WTC11 (cell line): ENCODE measurements around the gene BHLHE40. TPM values are rescaled to one million over a fixed set of nuclear protein-coding genes. Genes with fewer than 3 reads are reported as not detected.

ENCODE experiments used
- ATAC-seq: fragments of 200-7000 bp; cut with Tn5 transposase; 2 replicates; pipeline ENCODE4 v1.10.0; 2021; ENCODE audit warnings: mild to moderate bottlenecking, moderate library complexity
- CTCF ChIA-PET: fragments of 300-600 bp; sonication (Branson Sonifier 250); formaldehyde crosslinking; loops from one replicate; lab custom pipeline; 2021; ENCODE audit warnings: antibody characterized with exemption; lab: Charles Lee
- POLR2A ChIA-PET: fragments of 350-600 bp; sonication (Branson Sonifier 250); formaldehyde crosslinking; loops from one replicate; lab custom pipeline; 2021; ENCODE audit warnings: antibody characterized with exemption; lab: Charles Lee
- DNase-seq: peaks from one replicate; pipeline ENCODE4 v3.0.0; 2021; ENCODE audit warnings: low spot score
- H3K27ac Mint-ChIP-seq: 2 replicates; pipeline ENCODE4 v1.8.0; 2021; ENCODE audit warnings: mixed read lengths
- H3K27me3 Mint-ChIP-seq: 2 replicates; pipeline ENCODE4 v1.8.0; 2021; ENCODE audit warnings: low read depth, mild to moderate bottlenecking, moderate library complexity, mixed read lengths
- H3K36me3 Mint-ChIP-seq: 2 replicates; pipeline ENCODE4 v1.8.0; 2021; ENCODE audit warnings: mixed read lengths
- H3K4me1 Mint-ChIP-seq: 2 replicates; pipeline ENCODE4 v1.8.0; 2022; ENCODE audit warnings: mixed read lengths
- H3K4me3 Mint-ChIP-seq: 2 replicates; pipeline ENCODE4 v1.8.0; 2021; ENCODE audit warnings: mild to moderate bottlenecking, moderate library complexity, mixed read lengths
- H3K9me3 Mint-ChIP-seq: 2 replicates; pipeline ENCODE4 v1.8.0; 2021; ENCODE audit warnings: mixed read lengths
- ATF1 ChIP-seq: sonication (generic); formaldehyde crosslinking; IDR thresholded peaks from 2 replicates; pipeline ENCODE4 v1.8.1; 2023; ENCODE audit warnings: mild to moderate bottlenecking, moderate library complexity, missing genetic modification reagents
- ESRRA ChIP-seq: sonication (generic); formaldehyde crosslinking; IDR thresholded peaks from 2 replicates; pipeline ENCODE4 v1.8.1; 2022; ENCODE audit warnings: mild to moderate bottlenecking, missing genetic modification reagents, borderline replicate concordance
- HMGA2 ChIP-seq: fragments of 250-450 bp; sonication (Bioruptor Pico); IDR thresholded peaks from 2 replicates; pipeline ENCODE4 v1.4.0; 2021; ENCODE audit warnings: mild to moderate bottlenecking, moderate library complexity
- MXD4 ChIP-seq: fragments of 250-450 bp; sonication (Bioruptor Pico); IDR thresholded peaks from 2 replicates; pipeline ENCODE4 v1.8.0; 2021; ENCODE audit warnings: mild to moderate bottlenecking, moderate library complexity, borderline replicate concordance
- NFATC4 ChIP-seq: fragments of 250-450 bp; sonication (Bioruptor Pico); IDR thresholded peaks from 2 replicates; pipeline ENCODE4 v1.9.0; 2021; ENCODE audit warnings: mild to moderate bottlenecking
- NFYB ChIP-seq: sonication (generic); formaldehyde crosslinking; conservative IDR thresholded peaks from 2 replicates; pipeline ENCODE4 v1.8.0; 2022; ENCODE audit warnings: low read depth, missing genetic modification reagents
- RORB ChIP-seq: fragments of 250-450 bp; sonication (Bioruptor Pico); IDR thresholded peaks from 2 replicates; pipeline ENCODE4 v1.9.0; 2021; ENCODE audit warnings: mild to moderate bottlenecking
- SMAD4 ChIP-seq: sonication (generic); formaldehyde crosslinking; IDR thresholded peaks from 2 replicates; pipeline ENCODE4 v1.8.0; 2022; ENCODE audit warnings: mild to moderate bottlenecking, missing genetic modification reagents
- ZNF121 ChIP-seq: sonication (generic); formaldehyde crosslinking; IDR thresholded peaks from 2 replicates; pipeline ENCODE4 v1.8.0; 2023; ENCODE audit warnings: missing genetic modification reagents
- total RNA-seq: library from RNA; stranded (reverse); gene quantifications from 3 replicates; pipeline ENCODE4 v1.2.3, GENCODE V29; 2021
- TF ChIP-seq, protein P1 (sequence below): fragments of 250-450 bp; sonication (Bioruptor Pico); IDR thresholded peaks from 2 replicates; pipeline ENCODE4 v1.9.0; 2021; ENCODE audit warnings: mild to moderate bottlenecking, borderline replicate concordance
- TF ChIP-seq, protein P2 (sequence below): sonication (generic); formaldehyde crosslinking; IDR thresholded peaks from 2 replicates; pipeline ENCODE4 v1.8.0; 2022; ENCODE audit warnings: mild to moderate bottlenecking, missing genetic modification reagents
- TF ChIP-seq, protein P3 (sequence below): sonication (generic); formaldehyde crosslinking; IDR thresholded peaks from 2 replicates; pipeline ENCODE4 v1.8.0; 2022; ENCODE audit warnings: mild to moderate bottlenecking, missing genetic modification reagents
- TF ChIP-seq, protein P4 (sequence below): fragments of 250-450 bp; sonication (Bioruptor Pico); IDR thresholded peaks from 2 replicates; pipeline ENCODE4 v1.9.0; 2021; ENCODE audit warnings: mild to moderate bottlenecking
- TF ChIP-seq, protein P5 (sequence below): sonication (generic); formaldehyde crosslinking; conservative IDR thresholded peaks from 2 replicates; pipeline ENCODE4 v1.8.1; 2023; ENCODE audit warnings: mild to moderate bottlenecking, low read depth, missing genetic modification reagents, moderate library complexity
- TF ChIP-seq, protein P6 (sequence below): sonication (generic); formaldehyde crosslinking; IDR thresholded peaks from 2 replicates; pipeline ENCODE4 v1.8.1; 2022; ENCODE audit warnings: low read depth, mild to moderate bottlenecking, moderate library complexity, missing genetic modification reagents, borderline replicate concordance
- TF ChIP-seq, protein P7 (sequence below): sonication (generic); formaldehyde crosslinking; IDR thresholded peaks from 2 replicates; pipeline ENCODE4 v1.8.1; 2022; ENCODE audit warnings: mild to moderate bottlenecking, missing genetic modification reagents, moderate library complexity, borderline replicate concordance

Gene BHLHE40
- total RNA-seq, 1 experiment from 2014 or later, result 5.7 TPM

DNA sequence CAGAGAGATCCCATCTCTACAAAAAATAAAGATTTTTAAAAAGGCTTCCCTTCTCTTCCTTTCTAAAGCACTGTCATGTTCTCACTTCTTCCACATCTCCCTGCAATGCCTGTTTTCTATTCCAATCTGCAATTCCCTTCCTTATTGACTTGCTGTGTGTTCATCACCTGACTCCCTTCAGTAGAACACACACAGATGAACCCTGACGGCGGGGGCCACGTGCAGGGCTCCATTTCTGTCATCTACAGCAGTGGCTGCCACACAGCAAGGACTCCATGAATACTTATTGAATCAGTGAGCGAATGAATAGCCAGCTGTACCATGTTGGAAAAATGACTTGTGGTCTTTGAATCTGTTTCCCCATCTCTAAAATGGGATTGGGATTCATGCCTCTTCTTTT, 26.1 kb downstream of the BHLHE40 start (continued):
- TF ChIP-seq, protein P1, sequence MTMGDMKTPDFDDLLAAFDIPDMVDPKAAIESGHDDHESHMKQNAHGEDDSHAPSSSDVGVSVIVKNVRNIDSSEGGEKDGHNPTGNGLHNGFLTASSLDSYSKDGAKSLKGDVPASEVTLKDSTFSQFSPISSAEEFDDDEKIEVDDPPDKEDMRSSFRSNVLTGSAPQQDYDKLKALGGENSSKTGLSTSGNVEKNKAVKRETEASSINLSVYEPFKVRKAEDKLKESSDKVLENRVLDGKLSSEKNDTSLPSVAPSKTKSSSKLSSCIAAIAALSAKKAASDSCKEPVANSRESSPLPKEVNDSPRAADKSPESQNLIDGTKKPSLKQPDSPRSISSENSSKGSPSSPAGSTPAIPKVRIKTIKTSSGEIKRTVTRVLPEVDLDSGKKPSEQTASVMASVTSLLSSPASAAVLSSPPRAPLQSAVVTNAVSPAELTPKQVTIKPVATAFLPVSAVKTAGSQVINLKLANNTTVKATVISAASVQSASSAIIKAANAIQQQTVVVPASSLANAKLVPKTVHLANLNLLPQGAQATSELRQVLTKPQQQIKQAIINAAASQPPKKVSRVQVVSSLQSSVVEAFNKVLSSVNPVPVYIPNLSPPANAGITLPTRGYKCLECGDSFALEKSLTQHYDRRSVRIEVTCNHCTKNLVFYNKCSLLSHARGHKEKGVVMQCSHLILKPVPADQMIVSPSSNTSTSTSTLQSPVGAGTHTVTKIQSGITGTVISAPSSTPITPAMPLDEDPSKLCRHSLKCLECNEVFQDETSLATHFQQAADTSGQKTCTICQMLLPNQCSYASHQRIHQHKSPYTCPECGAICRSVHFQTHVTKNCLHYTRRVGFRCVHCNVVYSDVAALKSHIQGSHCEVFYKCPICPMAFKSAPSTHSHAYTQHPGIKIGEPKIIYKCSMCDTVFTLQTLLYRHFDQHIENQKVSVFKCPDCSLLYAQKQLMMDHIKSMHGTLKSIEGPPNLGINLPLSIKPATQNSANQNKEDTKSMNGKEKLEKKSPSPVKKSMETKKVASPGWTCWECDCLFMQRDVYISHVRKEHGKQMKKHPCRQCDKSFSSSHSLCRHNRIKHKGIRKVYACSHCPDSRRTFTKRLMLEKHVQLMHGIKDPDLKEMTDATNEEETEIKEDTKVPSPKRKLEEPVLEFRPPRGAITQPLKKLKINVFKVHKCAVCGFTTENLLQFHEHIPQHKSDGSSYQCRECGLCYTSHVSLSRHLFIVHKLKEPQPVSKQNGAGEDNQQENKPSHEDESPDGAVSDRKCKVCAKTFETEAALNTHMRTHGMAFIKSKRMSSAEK (CRISPR knock-in tag), result no peak
- TF ChIP-seq, protein P2, sequence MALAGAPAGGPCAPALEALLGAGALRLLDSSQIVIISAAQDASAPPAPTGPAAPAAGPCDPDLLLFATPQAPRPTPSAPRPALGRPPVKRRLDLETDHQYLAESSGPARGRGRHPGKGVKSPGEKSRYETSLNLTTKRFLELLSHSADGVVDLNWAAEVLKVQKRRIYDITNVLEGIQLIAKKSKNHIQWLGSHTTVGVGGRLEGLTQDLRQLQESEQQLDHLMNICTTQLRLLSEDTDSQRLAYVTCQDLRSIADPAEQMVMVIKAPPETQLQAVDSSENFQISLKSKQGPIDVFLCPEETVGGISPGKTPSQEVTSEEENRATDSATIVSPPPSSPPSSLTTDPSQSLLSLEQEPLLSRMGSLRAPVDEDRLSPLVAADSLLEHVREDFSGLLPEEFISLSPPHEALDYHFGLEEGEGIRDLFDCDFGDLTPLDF, result no peak
- no peak for TF ChIP-seq RORB (CRISPR knock-in tag)
- TF ChIP-seq, protein P3, sequence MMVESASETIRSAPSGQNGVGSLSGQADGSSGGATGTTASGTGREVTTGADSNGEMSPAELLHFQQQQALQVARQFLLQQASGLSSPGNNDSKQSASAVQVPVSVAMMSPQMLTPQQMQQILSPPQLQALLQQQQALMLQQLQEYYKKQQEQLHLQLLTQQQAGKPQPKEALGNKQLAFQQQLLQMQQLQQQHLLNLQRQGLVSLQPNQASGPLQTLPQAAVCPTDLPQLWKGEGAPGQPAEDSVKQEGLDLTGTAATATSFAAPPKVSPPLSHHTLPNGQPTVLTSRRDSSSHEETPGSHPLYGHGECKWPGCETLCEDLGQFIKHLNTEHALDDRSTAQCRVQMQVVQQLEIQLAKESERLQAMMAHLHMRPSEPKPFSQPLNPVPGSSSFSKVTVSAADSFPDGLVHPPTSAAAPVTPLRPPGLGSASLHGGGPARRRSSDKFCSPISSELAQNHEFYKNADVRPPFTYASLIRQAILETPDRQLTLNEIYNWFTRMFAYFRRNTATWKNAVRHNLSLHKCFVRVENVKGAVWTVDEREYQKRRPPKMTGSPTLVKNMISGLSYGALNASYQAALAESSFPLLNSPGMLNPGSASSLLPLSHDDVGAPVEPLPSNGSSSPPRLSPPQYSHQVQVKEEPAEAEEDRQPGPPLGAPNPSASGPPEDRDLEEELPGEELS (CRISPR knock-in tag), result no peak

DNA sequence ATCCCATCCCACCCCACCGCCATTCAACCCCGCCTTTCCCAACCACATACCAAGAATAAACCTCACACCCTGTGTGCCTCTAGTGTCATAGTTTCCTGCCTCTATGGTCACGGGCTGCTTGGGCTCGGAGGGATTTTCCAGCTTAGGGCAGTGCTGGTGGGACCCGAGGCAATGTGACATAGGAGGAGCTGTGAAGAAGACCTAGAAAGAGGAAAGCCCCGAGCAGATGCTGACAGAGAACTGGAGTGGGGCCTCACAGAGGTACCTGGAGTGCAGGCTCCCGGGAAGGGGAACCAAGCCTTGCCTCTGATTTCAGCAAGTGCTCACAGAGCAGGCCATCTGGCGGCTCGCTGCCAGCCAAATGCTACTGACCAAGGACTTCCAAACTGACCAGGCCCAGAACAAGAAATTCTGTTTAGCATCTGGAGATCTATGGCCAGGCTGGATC, 27.5 kb downstream of the BHLHE40 start:
- Mint-ChIP-seq H3K4me1 (peaks cover 3% of the 10 kb centered on the region), H3K36me3 (no peaks in the 10 kb centered on the region), H3K27me3 (no peaks in the 10 kb centered on the region; the same call in 1 of the 2 replicates), H3K27ac (no peak overlapping the region), H3K9me3 (no peaks in the 10 kb centered on the region), H3K4me3 (no peak overlapping the region)
- ATAC-seq, result no peak
- CTCF ChIA-PET, result no interaction called here
- TF ChIP-seq, protein P4, sequence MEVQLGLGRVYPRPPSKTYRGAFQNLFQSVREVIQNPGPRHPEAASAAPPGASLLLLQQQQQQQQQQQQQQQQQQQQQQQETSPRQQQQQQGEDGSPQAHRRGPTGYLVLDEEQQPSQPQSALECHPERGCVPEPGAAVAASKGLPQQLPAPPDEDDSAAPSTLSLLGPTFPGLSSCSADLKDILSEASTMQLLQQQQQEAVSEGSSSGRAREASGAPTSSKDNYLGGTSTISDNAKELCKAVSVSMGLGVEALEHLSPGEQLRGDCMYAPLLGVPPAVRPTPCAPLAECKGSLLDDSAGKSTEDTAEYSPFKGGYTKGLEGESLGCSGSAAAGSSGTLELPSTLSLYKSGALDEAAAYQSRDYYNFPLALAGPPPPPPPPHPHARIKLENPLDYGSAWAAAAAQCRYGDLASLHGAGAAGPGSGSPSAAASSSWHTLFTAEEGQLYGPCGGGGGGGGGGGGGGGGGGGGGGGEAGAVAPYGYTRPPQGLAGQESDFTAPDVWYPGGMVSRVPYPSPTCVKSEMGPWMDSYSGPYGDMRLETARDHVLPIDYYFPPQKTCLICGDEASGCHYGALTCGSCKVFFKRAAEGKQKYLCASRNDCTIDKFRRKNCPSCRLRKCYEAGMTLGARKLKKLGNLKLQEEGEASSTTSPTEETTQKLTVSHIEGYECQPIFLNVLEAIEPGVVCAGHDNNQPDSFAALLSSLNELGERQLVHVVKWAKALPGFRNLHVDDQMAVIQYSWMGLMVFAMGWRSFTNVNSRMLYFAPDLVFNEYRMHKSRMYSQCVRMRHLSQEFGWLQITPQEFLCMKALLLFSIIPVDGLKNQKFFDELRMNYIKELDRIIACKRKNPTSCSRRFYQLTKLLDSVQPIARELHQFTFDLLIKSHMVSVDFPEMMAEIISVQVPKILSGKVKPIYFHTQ (CRISPR knock-in tag), result no peak
- TF ChIP-seq, protein P3 (CRISPR knock-in tag), result no peak
- TF ChIP-seq SMAD4, result no peak
- TF ChIP-seq, protein P2, result no peak
- TF ChIP-seq ESRRA (CRISPR knock-in tag), result no peak
- TF ChIP-seq NFYB (CRISPR knock-in tag), result no peak
- TF ChIP-seq ZNF121 (CRISPR knock-in tag), result no peak
- TF ChIP-seq ATF1, result no peak
- TF ChIP-seq NFATC4 (CRISPR knock-in tag), result no peak
- no peak for TF ChIP-seq MXD4 (CRISPR knock-in tag)
- TF ChIP-seq, protein P5, sequence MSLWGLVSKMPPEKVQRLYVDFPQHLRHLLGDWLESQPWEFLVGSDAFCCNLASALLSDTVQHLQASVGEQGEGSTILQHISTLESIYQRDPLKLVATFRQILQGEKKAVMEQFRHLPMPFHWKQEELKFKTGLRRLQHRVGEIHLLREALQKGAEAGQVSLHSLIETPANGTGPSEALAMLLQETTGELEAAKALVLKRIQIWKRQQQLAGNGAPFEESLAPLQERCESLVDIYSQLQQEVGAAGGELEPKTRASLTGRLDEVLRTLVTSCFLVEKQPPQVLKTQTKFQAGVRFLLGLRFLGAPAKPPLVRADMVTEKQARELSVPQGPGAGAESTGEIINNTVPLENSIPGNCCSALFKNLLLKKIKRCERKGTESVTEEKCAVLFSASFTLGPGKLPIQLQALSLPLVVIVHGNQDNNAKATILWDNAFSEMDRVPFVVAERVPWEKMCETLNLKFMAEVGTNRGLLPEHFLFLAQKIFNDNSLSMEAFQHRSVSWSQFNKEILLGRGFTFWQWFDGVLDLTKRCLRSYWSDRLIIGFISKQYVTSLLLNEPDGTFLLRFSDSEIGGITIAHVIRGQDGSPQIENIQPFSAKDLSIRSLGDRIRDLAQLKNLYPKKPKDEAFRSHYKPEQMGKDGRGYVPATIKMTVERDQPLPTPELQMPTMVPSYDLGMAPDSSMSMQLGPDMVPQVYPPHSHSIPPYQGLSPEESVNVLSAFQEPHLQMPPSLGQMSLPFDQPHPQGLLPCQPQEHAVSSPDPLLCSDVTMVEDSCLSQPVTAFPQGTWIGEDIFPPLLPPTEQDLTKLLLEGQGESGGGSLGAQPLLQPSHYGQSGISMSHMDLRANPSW (CRISPR knock-in tag), result no peak
- TF ChIP-seq, protein P6, sequence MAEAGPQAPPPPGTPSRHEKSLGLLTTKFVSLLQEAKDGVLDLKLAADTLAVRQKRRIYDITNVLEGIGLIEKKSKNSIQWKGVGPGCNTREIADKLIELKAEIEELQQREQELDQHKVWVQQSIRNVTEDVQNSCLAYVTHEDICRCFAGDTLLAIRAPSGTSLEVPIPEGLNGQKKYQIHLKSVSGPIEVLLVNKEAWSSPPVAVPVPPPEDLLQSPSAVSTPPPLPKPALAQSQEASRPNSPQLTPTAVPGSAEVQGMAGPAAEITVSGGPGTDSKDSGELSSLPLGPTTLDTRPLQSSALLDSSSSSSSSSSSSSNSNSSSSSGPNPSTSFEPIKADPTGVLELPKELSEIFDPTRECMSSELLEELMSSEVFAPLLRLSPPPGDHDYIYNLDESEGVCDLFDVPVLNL (CRISPR knock-in tag), result no peak
- TF ChIP-seq, protein P7, sequence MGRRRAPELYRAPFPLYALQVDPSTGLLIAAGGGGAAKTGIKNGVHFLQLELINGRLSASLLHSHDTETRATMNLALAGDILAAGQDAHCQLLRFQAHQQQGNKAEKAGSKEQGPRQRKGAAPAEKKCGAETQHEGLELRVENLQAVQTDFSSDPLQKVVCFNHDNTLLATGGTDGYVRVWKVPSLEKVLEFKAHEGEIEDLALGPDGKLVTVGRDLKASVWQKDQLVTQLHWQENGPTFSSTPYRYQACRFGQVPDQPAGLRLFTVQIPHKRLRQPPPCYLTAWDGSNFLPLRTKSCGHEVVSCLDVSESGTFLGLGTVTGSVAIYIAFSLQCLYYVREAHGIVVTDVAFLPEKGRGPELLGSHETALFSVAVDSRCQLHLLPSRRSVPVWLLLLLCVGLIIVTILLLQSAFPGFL (CRISPR knock-in tag), result no peak
- TF ChIP-seq HMGA2 (CRISPR knock-in tag), result no peak
- no peak for TF ChIP-seq RORB (CRISPR knock-in tag)
- TF ChIP-seq, all 79 proteins: peak for 0
- DNase-seq, result no peak
- POLR2A ChIA-PET, result no interaction called here
